RWPE1 (cell line): ENCODE data around the gene MMS22L.

Experiments
- CTCF ChIA-PET: fragments of 350-600 bp; sonication (Branson Sonifier 250); formaldehyde crosslinking; extraction: SDS; loops from one replicate; lab custom pipeline; 2021; lab: Yijun Ruan, JAX
- POLR2A ChIA-PET: fragments of 400-600 bp; formaldehyde crosslinking; extraction: SDS; loops from one replicate; lab custom pipeline; 2020; ENCODE audit warnings: antibody characterized with exemption; ENCODE audit not compliant: low non-redundant PET; lab: Yijun Ruan, JAX
- DNase-seq: peaks from one replicate; pipeline ENCODE4 v3.0.0; 2012; ENCODE audit warnings: low spot score
- H3K27ac ChIP-seq: fragments of 450-650 bp; 2 replicates; pipeline ENCODE4 v1.5.1; 2017
- CTCF ChIP-seq: fragments of 450-650 bp; conservative IDR thresholded peaks from 2 replicates; pipeline ENCODE4 v1.5.1; 2017; ENCODE audit warnings: low read depth, mild to moderate bottlenecking

MMS22L gene

GRCh38 chr6:97147421-97147820 is 135.6 kb downstream of the MMS22L start:
- POLR2A ChIA-PET = no interaction called here
- TF ChIP-seq CTCF = no peak
- DNase-seq = no peak
- CTCF ChIA-PET = no interaction called here
- H3K27ac ChIP-seq = no peak overlapping the region

GRCh38 chr6:97145691-97146090 is 137.3 kb downstream of the MMS22L start:
- POLR2A ChIA-PET = no interaction called here
- no peak for DNase-seq
- TF ChIP-seq CTCF = no peak
- no peak overlapping the region for H3K27ac ChIP-seq
- CTCF ChIA-PET = interaction anchor here (0.7 kb wide), 1 partner anchor 267 kb away, joined by 4 read pairs; no protein-coding TSS in a partner anchor

- no peak for TF ChIP-seq CTCF
- CTCF ChIA-PET = interaction anchor here (0.6 kb wide), 1 partner anchor 403 kb away, joined by 3 read pairs; no protein-coding TSS in a partner anchor
Observed at GRCh38 chr6:97141756-97142155, 141.3 kb downstream of the MMS22L start.

GRCh38 chr6:97138581-97138980 is 144.4 kb downstream of the MMS22L start:
- no peak for TF ChIP-seq CTCF
- H3K27ac ChIP-seq = no peak overlapping the region
- DNase-seq = no peak
- CTCF ChIA-PET = no interaction called here
- POLR2A ChIA-PET = no interaction called here

More at GRCh38 chr6:97141756-97142155, 141.3 kb downstream of the MMS22L start:
- no peak for DNase-seq
- POLR2A ChIA-PET = no interaction called here
- no peak overlapping the region for H3K27ac ChIP-seq

GRCh38 chr6:97136626-97137358 is 146.2 kb downstream of the MMS22L start:
- ChIA-PET CTCF (no interaction called here), POLR2A (no interaction called here)
- DNase-seq = no peak
- TF ChIP-seq CTCF = no peak
- no peak overlapping the region for H3K27ac ChIP-seq

- H3K27ac ChIP-seq = no peak overlapping the region
- CTCF ChIA-PET = no interaction called here
- POLR2A ChIA-PET = no interaction called here
- no peak for TF ChIP-seq CTCF
- DNase-seq = no peak
Observed at GRCh38 chr6:97133067-97133466, 149.9 kb downstream of the MMS22L start.
